ENCODE data around the gene GPATCH2L. TPM values are rescaled to one million over a fixed set of nuclear protein-coding genes. Genes with fewer than 3 reads are reported as not detected.
A peak's percentile ranks its signal among the peaks of the same experiment; 100 is the strongest.

Gene GPATCH2L
- total and polyA plus RNA-seq, 2 experiments from 2014 or later, result 13.6 to 35.1 TPM

GRCh38 chr14:76259029-76259735 lies 107.5 kb downstream of the GPATCH2L start:
- no peaks in the 10 kb centered on the region for H3K9me3 ChIP-seq (ENCODE audit: low read depth)
- no peaks in the 10 kb centered on the region for H4K20me1 ChIP-seq (ENCODE audit: insufficient read depth)
- no peaks in the 10 kb centered on the region for H3K79me2 ChIP-seq (ENCODE audit: insufficient read depth)
- 79 to 82% methylated on average over 6 of the region's 6 CpGs for WGBS, 2 experiments (ENCODE audit: low coverage in 1 of 2, low lambda C conversion rate in 2 of 2, missing lambda C conversion rate in 2 of 2)
- H2AFZ ChIP-seq, result no peak overlapping the region
- no peaks in the 10 kb centered on the region for H3F3A ChIP-seq (ENCODE audit: insufficient read depth)
- TF ChIP-seq EZH2phosphoT487 (IDR thresholded peaks at IDR 0.05; ENCODE audit: insufficient read depth, low read depth) (no peak), EZH2 (IDR thresholded peaks at IDR 0.05; ENCODE audit: insufficient read depth, poor library complexity, severe bottlenecking) (no peak)
- no peak overlapping the region for H3K4me2 ChIP-seq (ENCODE audit: unreplicated experiment)
- no peaks in the 10 kb centered on the region for H3K4me1 ChIP-seq (ENCODE audit: insufficient read depth)
- H3K9me2 ChIP-seq (ENCODE audit: insufficient read depth), result no peaks in the 10 kb centered on the region
- H3K27me3 ChIP-seq (replicated peaks; ENCODE audit: insufficient read depth), result no peaks in the 10 kb centered on the region
- in situ Hi-C loops (cut with MboI), result no loop called here
- no peak overlapping the region for H3K4me3 ChIP-seq
- H3K36me3 ChIP-seq (ENCODE audit: low read depth), result no peaks in the 10 kb centered on the region
- no peak overlapping the region for H3K27ac ChIP-seq
- no peak overlapping the region for H3K9ac ChIP-seq
- DNase-seq, result peak; percentile 7

- H2AFZ ChIP-seq, result no peak overlapping the region
- no peak overlapping the region for H3K4me3 ChIP-seq
- H3K4me1 ChIP-seq (ENCODE audit: insufficient read depth), result no peaks in the 10 kb centered on the region
- H3K27me3 ChIP-seq (replicated peaks; ENCODE audit: insufficient read depth), result no peaks in the 10 kb centered on the region
- H3K9me2 ChIP-seq (ENCODE audit: insufficient read depth), result no peaks in the 10 kb centered on the region
- in situ Hi-C loops (cut with MboI), result no loop called here
- no peaks in the 10 kb centered on the region for H3K36me3 ChIP-seq (ENCODE audit: low read depth)
- H3K9me3 ChIP-seq (ENCODE audit: low read depth), result no peaks in the 10 kb centered on the region
- no peaks in the 10 kb centered on the region for H4K20me1 ChIP-seq (ENCODE audit: insufficient read depth)
- no peak for DNase-seq
- H3F3A ChIP-seq (ENCODE audit: insufficient read depth), result no peaks in the 10 kb centered on the region
- no peak overlapping the region for H3K4me2 ChIP-seq (ENCODE audit: unreplicated experiment)
- no peak overlapping the region for H3K9ac ChIP-seq
- H3K79me2 ChIP-seq (ENCODE audit: insufficient read depth), result no peaks in the 10 kb centered on the region
- TF ChIP-seq EZH2 (IDR thresholded peaks at IDR 0.05; ENCODE audit: insufficient read depth, poor library complexity, severe bottlenecking), result no peak
- TF ChIP-seq EZH2phosphoT487 (IDR thresholded peaks at IDR 0.05; ENCODE audit: insufficient read depth, low read depth), result no peak
- H3K27ac ChIP-seq, result no peak overlapping the region
- WGBS, 2 experiments (ENCODE audit: low coverage in 1 of 2, low lambda C conversion rate in 2 of 2, missing lambda C conversion rate in 2 of 2), result 16 to 23% methylated on average over 2 of the region's 2 CpGs
These were observed 109.0 kb downstream of the GPATCH2L start for GRCh38 chr14:76260749-76261148.

- Histone ChIP-seq H2AFZ (no peak overlapping the region), H3K36me3 (ENCODE audit: low read depth) (no peaks in the 10 kb centered on the region), H4K20me1 (ENCODE audit: insufficient read depth) (no peaks in the 10 kb centered on the region), H3K4me1 (ENCODE audit: insufficient read depth) (no peaks in the 10 kb centered on the region), H3K9me3 (ENCODE audit: low read depth) (no peaks in the 10 kb centered on the region), H3F3A (ENCODE audit: insufficient read depth) (no peaks in the 10 kb centered on the region), H3K9me2 (ENCODE audit: insufficient read depth) (no peaks in the 10 kb centered on the region), H3K27ac (no peak overlapping the region), H3K4me2 (ENCODE audit: unreplicated experiment) (no peak overlapping the region), H3K9ac (no peak overlapping the region), H3K27me3 (replicated peaks; ENCODE audit: insufficient read depth) (no peaks in the 10 kb centered on the region), H3K4me3 (no peak overlapping the region), H3K79me2 (ENCODE audit: insufficient read depth) (no peaks in the 10 kb centered on the region)
- in situ Hi-C loops (cut with MboI), result no loop called here
- no peak for TF ChIP-seq EZH2phosphoT487 (IDR thresholded peaks at IDR 0.05; ENCODE audit: insufficient read depth, low read depth)
- TF ChIP-seq EZH2 (IDR thresholded peaks at IDR 0.05; ENCODE audit: insufficient read depth, poor library complexity, severe bottlenecking), result no peak
- no peak for DNase-seq
- WGBS, 2 experiments (ENCODE audit: low coverage in 1 of 2, low lambda C conversion rate in 2 of 2, missing lambda C conversion rate in 2 of 2), result 51 to 52% methylated on average over 6 of the region's 6 CpGs
These were observed 109.7 kb downstream of the GPATCH2L start for GRCh38 chr14:76261371-76261811.

- no peaks in the 10 kb centered on the region for H3K9me3 ChIP-seq (ENCODE audit: low read depth)
- 66 to 72% methylated on average over 5 of the region's 5 CpGs for WGBS, 2 experiments (ENCODE audit: low coverage in 1 of 2, low lambda C conversion rate in 2 of 2, missing lambda C conversion rate in 2 of 2)
- H3K4me1 ChIP-seq (ENCODE audit: insufficient read depth), result no peaks in the 10 kb centered on the region
- no peaks in the 10 kb centered on the region for H3K27me3 ChIP-seq (replicated peaks; ENCODE audit: insufficient read depth)
- no peak overlapping the region for H3K4me3 ChIP-seq
- H3K79me2 ChIP-seq (ENCODE audit: insufficient read depth), result no peaks in the 10 kb centered on the region
- no peak overlapping the region for H2AFZ ChIP-seq
- no peak overlapping the region for H3K27ac ChIP-seq
- TF ChIP-seq EZH2phosphoT487 (IDR thresholded peaks at IDR 0.05; ENCODE audit: insufficient read depth, low read depth), result no peak
- H3K36me3 ChIP-seq (ENCODE audit: low read depth), result no peaks in the 10 kb centered on the region
- no peaks in the 10 kb centered on the region for H3F3A ChIP-seq (ENCODE audit: insufficient read depth)
- H3K9me2 ChIP-seq (ENCODE audit: insufficient read depth), result no peaks in the 10 kb centered on the region
- no peak overlapping the region for H3K9ac ChIP-seq
- in situ Hi-C loops (cut with MboI), result no loop called here
- no peak overlapping the region for H3K4me2 ChIP-seq (ENCODE audit: unreplicated experiment)
- no peak for DNase-seq
- no peaks in the 10 kb centered on the region for H4K20me1 ChIP-seq (ENCODE audit: insufficient read depth)
These were observed 110.9 kb downstream of the GPATCH2L start for GRCh38 chr14:76262641-76263040.

Other genes with a start within 250 kb of the GPATCH2L start
- 3.2 and 3.9 TPM in 2 replicates for gene TGFB3, start 169.9 kb upstream of the GPATCH2L start, total RNA-seq (2014; rRNA removed; shearing (Covaris generic))
- 3.7 and 4.0 TPM in 2 replicates for gene TGFB3, start 169.9 kb upstream of the GPATCH2L start, polyA plus RNA-seq (2016; fragmentation: Nextera tagmentation; extraction: Ambion mirVana)
- gene IFT43, start 166.2 kb upstream of the GPATCH2L start, total RNA-seq (2014; rRNA removed; shearing (Covaris generic)), result 40.5 and 41.4 TPM in 2 replicates
- 67.9 and 74.1 TPM in 2 replicates for gene IFT43, start 166.2 kb upstream of the GPATCH2L start, polyA plus RNA-seq (2016; fragmentation: Nextera tagmentation; extraction: Ambion mirVana)
- gene ESRRB, start 224.2 kb downstream of the GPATCH2L start, total RNA-seq (2014; rRNA removed; shearing (Covaris generic)), result not detected in 2 replicates
- gene ESRRB, start 224.2 kb downstream of the GPATCH2L start, polyA plus RNA-seq (2016; fragmentation: Nextera tagmentation; extraction: Ambion mirVana), result not detected in 2 replicates

Data from GM23248 (cell line).